COLO668 (cell line): Measurements from ENCODE around the gene ITIH3.

Source experiments
- DNase-seq: peaks from one replicate; lab custom pipeline; 2025; ENCODE audit not compliant: unreplicated experiment; lab: John Stamatoyannopoulos, UW

ITIH3 gene

DNA sequence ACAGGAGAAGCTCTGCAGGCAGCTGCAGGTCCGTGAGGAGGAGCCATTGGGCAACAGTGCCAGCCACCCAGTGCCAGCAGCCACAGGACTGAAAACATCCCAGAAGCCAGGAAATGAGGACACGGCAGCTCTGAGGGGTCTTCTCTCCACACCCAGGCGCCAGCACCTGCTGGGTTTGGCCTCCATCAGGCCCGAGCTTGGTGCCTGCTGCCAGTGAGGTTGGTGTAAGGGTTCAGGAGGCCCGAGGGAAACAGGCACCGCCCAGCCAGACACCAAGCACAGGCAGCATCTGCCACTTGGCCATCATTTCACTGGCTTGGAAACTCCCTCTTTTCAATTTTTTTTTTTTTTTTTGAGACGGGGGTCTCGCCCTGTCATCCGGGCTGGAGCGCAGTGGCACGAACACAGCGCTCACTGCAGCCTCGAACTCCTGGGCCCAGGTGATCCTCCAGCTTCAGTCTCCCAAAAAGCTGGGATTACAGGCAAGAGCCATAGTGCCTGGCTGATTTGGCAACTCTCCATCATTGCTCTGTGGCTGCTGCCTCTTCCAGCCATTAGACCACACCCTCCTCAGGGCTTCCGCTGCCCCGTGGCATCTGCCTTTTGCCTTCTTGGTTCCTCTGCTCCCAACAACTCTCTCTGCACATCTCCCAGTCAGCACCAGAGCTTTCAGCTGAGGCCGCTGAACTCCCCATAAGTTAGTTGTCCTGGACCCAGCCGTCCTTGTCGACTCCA, 1.5 kb upstream of the ITIH3 start:
- DNase-seq: no peak

DNA sequence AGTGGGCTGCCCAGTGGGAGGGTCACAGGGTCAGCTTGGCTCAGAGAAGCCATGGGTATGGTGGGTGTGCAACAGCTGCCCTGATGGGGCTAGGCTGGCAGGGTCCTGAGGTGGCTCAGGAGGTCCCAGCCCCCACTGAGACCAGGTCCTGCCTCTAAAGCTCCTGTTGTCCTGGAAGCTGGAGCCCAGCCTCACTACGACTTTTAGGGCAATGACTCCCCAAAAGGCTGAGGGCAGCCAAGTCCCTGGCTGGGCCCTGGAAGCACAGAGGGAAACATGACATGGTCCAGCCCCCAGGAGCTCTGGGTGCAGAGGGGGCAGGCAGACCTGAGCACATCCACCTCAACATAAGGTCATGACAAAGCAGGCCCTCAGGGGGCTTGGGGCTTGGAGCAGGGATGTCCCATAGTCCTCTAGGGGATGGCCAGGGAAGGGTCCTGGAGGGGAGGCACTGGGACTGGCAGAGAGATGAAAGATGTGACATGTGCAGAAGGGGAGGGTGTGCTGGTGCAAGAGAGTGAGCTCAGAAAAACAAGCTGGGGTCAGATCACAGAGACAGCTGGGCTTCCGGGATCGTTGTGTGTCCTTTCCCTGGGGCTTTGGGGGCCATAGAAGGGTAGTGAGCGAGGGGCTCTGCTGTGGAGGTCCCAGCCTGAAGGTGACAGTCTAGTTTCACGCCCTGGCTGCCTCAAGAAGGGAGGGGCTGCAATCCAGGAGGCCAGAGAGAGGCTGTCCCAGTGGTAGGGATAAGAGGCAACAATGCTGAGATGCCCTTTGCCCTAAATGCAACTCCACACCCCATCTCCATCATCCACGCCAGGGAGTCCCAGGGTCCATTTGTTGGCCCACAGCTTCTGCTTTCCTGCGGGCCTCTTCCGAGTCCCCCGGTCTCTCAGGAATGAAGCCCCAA, 639 bp upstream of the ITIH3 start:
- DNase-seq: no peak

DNA sequence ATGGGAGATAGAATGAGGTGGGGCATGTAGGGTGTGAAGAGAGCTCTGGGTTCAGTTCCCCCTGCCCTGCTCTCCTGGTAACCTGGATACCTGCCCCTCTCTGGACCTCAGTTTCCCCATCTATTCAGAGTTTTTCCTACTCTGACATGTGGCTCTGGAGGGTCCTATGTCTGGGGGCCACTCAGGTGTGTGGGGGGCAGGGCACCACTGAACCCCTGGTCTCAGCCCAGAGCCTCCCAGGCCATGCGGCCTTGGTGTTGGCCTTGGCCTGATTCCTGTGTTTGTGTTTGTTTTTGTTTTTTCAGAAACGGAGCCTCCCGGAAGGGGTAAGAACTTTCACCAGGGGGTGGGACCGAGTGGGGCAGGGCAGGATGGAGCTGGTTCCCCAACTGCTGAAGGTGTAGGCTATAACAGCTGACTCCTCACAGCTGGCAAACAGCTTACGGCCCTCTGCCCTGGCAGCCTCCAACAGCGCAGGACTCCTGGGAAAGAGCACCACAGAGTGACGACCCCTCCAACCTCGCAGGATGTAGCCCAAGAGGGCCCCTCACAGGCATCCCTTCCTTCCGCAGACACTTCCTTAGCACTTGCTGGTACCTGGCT, 803 bp downstream of the ITIH3 start:
- no peak for DNase-seq

DNA sequence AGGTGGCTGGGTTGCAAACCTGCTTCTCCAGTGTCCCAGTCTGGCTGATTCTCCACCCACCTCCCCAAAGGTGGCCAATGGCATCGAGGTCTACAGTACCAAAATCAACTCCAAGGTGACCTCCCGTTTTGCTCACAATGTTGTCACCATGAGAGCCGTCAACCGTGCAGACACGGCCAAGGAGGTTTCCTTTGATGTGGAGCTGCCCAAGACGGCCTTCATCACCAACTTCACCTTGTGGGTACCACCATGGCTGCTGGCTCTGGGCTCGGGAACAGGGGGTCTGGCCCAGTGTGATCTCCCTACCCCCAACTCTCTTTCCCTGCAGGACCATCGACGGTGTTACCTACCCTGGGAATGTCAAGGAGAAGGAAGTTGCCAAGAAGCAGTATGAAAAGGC, 1.8 kb downstream of the ITIH3 start:
- no peak for DNase-seq

DNA sequence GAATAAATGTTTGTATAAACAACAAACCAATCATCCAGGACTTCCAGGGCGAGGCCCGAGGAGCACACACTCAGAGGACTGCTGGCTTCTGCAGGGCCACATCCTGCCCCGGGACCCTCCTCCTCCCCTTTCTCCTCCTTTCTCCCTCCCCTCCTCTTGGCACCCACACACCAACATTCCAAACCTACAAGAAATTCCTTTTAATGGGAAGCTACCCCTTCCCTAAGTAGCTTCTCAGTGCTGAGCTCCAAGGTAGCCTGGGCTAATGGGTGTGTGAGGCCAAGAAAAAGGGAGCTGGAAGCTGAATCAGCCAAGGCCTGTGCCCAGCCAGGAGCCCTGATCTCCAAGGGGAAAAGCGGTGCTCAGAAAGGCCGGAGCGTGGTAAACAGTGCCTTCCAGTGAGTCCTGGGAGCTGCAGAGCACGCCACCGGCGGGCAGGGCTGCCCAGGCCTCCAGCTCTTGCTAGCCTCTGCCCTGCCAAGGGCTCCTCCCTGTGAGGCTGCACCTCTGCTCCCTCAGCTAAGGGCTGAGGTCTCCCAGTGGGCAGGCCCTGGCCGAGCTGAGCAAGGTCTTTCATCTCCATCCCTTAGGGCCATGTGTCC, 3.9 kb downstream of the ITIH3 start:
- DNase-seq: no peak

DNA sequence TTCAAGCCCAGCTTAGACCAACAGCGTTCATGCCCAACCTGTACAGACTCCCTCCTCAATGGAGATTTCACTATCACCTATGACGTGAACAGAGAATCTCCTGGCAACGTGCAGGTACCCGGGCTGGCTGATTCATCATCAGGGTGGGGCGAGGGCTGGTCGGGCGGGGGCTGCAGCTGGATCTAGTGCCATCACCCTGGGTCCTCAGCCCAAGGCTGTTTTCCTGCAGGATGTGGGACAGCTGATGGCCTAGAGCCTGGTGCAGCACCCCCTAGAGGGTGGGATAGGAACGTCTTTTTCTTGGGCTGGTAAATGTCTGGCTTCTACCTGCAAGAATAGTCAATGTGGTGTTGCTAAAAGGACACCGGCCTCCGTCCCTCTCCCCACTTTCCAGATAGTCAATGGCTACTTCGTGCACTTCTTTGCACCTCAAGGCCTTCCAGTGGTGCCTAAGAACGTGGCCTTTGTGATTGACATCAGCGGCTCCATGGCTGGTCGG, 4.4 kb downstream of the ITIH3 start:
- DNase-seq: peak; percentile 35

DNA sequence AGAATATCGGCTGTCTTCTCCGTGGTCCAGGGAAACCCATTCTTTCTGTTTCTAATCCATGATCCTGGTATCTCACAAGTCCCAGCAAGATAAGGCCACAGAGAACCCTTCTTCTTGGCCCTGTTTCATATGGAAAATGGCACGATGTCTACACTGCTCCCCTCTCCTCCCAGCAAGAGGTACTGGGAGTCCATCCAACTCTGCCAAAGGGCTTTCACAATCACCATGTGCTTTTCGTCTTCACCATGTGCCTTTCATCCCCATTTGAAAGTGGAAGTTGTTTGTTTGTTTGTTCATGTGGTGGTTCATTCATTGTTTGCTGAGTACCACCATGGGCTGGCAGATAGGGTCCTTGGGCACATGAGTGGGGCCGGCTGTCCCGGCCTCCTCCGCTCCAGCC, 5.5 kb downstream of the ITIH3 start:
- no peak for DNase-seq

DNA sequence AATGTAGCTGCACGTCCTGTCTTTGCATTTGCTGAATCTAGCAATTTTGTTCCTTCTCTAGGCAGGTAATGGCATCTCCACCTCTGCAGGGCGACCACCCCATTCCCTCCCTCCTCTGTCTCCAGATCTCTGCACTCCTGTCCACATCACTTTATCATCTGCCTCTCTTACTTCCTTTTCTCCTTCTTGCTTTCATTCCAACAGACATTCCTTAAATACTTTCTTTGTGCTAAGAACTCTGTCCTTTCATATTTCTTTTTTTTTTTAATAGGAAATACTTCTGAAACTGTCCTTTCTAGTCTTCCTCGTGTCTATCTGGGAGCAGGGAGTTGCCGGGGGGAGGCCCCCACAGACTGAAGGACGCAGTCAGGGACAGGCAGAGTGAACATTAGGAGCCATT, 7.2 kb downstream of the ITIH3 start:
- DNase-seq: no peak

DNA sequence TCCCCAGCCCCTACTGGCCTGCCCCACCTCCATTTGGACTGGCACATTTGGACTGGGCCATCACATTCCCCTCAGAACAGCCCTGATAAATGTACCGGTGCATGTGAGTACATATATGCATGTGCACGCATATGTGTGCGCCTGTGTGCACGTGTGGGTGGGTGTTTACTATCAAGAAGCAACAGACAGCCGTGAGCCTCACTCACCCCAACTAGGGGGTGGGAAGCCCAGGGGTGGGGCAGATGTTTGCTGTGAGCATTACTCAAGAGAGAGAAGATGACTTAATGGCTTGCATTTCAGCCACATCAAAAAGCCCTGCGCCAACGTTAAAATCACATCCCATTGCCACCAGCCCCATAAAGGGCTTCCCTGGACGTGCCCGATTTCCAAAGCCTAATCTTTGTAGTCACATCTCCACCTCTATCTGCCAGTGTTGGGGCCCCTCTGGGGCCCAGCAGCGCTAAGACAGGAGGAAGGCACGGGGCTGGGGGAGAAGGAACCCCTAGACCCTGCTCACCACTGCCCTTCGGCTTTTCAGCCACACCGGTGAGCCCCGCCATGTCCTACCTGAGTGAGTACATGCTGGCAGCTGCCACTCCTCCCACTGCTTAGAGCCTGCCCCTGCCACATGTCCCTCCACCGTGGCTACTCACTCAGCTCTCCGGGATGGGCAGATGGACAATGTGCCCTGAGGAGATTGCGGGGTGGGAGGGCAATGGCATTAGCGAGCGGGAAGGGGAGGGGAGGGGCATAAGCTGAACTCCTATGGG, 10.9 kb downstream of the ITIH3 start:
- DNase-seq: no peak

DNA sequence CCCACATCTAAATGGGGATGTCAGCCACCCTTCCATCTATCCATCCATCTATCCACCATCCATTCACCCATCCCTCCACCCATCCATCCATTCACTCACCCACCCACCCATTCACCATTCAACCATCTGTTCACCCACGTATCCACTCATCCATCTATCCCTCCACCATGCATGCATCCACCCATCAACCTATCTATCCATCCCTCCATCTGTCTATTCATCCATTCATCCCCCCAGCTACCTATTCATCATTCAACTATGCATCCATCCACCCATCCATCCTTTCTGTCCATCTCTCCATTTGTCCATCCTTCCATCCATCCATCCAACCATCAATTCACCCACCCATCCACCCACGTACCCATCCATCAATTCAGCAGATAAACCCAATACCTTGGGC, 14.6 kb downstream of the ITIH3 start:
- DNase-seq: no peak

DNA sequence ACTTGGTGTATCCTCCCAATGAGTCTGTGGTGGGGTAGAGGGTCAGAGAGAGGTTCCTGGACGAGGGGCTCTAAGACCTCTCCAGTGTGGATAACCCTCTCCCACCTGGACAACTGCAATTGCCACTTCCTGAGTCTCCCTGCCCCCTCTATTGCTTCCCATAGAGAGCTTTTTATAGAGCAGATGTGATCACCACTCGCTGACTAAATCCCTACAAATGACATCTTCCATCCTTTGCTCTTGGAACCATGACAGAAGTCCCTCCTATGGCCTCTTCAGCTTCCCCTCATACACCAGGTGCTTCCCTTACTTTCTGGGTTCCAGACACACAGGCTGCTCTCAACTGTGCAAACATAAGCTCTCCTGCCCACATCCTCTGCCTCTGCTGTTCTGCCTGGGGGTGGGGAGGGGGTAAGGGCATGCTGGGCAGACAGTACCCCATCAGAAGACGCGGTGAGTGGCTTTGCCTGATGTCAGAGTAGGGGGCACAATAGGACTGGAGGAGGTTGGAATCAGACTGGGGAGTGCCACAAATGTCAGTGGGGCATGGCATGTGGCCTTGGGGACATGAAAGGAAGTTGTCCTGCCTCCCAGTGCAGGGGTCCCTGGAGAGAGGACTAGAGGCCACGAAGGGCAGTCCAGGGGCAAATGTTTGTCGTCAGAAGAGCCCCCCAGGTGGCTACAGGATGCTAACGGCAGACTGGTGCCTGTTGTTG, 15.2 kb downstream of the ITIH3 start:
- DNase-seq: peak; percentile 13

DNA sequence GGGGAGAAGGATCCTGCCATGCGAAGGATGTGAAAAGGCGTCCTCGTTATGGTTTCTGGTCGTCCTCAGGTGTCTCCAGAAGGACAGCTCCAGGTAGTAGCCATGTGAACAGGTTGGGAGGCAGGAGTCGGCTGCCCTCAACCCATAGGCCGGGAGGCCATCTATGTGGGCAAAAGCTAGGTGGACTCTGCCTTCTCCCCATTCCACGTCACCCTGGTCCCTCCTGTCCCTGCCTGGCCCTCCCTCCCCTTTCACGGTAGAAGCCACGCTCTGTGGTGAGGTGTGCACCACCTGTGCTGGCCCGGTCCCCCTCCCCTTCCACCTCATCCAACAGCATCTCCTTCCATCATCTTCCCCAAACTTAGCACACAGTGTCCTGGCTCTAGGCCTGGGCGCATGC, 16.3 kb downstream of the ITIH3 start:
- no peak for DNase-seq

DNA sequence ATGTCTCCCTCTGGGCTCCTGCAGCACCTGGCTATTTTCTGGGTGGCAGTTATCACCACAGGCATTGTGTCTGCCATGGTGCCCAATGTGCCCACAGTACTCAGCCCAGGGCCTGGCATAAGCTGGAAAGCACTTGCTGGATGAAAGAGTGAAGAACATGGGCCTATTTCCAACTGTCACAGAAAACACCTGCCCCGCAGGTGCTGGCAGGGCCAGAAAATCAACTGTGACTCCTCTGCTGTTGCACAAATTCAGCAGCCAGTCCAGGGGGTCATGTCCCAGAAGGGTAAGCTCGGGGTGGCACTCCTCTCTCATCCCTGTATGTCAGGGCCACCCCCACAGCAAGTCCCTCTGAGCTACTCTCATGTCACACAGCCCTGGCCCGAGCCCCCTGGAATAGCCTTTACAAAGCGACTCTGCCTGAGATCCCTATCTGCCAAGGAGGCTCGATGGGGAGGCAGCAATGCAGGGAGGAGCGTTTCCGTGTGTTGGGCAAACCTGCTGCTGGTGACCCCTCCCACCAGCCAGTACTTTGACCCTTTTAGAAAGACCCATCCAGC, 16.9 kb downstream of the ITIH3 start:
- DNase-seq: no peak

DNA sequence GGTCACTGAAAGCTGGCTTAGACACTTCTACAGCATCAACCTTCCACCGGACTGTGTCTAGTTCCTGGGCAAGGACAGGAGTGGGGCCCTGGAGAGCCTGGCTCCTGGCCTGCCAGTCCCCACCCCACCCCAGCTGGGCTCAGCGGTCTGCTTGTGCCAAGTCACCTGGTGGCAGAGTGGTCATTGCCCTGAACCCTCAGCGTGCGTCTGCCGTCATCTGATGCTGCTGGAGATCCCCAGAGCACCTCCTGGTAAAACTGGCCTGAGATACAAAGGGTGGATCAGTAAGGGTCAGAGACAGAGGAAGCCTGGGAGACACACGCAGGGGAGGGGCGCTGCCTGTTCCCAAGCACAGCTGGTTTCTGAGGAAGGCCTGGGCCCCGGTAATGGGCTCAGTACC, 19.2 kb downstream of the ITIH3 start:
- DNase-seq: no peak

DNA sequence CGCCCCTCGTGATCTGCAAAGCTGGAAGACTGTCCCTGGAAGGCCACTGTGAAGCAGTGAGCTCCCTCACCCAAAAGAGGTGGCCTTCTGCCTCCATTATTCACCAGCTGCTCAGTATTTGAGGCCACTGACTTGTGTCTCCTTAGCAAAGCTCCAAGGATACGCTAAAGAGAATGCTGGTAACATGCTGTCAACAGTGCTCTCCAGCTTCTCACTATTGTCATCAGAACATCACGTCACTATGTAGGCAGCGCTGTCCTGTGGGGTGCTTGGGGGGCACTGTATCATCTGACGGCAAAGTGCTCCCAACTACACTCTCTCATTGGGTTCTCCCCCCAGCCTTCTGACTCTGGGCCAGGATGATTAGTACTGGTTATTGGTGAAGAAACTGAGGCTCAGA, 21.6 kb downstream of the ITIH3 start:
- no peak for DNase-seq

DNA sequence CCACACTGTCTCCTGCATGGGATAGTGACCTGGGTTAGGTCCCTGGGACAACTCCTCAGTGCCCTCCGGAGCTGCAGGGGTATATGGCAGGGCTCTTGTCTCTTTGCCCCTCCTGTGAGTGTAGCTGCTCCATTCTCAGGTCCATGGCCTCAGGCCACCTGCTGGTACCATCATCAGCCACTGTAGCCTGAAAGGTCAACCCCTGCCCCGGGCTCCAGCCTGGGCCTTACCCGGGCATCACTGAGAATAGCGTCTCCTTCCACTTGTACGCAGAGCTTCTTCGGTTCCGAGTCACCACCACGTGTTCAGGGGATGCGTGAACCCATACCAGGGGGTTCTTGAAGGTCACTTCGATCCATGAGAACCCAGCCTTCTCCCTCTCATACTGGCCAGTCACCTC, 22.1 kb downstream of the ITIH3 start:
- no peak for DNase-seq

DNA sequence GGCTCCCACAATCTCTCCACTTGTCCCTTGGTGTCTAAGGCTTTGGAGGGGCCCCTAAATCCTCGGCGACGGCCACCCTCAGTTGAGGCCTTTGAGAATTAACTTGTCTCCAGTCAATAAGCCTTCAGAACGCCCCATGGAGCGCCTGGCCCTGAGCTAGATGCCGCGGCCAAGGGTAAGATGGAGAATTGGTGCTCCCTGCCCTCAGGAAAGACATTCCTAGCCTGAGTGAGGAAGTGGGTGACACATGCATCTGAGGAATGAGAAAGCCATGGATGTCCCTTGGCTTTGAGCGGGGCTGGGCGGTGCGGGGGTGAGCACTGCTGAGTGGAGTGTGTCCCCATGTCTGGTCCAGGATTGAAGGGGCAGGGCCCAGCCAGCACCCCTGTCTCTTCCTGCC, 22.6 kb downstream of the ITIH3 start:
- no peak for DNase-seq

DNA sequence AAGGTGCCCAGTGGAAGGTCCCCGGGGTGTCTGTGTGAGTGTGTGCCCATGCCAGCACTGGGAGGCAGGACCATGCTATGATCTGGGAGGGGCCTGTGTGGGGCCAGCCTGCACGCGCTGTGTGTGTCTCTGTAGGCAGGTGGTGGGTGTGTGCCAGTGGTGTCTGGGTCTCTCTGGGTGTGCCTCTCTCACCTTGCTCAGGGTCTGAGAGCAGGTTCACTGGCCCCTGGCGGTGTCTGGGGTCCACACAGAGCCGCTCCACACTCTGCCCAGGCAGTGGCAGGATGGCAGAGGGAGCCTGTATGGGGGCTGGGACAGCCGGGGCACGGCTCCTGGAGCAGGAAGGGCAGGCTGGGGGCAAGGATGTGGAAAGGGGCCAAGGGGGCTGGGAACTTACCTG, 23.3 kb downstream of the ITIH3 start:
- DNase-seq: no peak

DNA sequence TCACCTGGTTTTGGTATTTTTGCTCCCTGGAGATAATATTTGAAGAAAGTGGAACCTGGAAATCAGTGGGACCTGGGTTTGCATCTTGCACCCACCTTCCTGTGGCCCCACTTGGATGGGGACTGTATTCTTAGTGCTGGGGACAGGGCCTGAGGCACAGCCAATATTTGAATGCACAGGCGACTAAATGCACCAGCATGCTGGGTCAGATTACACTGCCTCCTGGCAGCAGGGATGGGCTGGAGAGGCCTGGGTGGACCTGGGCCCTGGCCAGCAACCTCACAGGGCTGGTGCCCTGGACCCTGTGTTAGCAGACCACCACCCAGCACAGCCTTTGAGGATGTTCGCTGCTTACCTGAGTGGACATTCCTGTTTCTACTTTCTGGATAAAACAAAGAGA, 25.3 kb downstream of the ITIH3 start:
- DNase-seq: no peak

DNA sequence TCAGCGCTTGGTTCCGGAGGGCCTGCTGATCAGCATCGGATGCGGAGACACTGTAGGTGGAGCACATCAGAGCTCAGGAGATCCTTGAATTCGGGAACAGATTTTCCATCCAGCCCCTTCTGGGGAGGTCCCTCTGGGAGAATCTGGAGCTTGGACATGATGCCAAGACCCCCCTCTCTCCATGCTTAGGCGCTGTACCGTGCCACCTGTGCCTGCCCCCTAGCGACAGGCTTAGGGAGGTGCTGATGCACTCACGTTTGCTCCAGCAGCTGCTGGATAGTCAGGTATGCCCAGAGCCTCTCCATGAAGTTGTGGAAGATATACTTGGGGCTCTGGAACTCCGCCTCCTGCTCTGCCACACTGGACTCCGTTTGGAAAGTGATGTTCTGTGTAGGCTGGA, 26.1 kb downstream of the ITIH3 start:
- DNase-seq: peak; percentile 20
